Mesothelial cell of epicardium (in vitro differentiated cells): ENCODE data around the gene SH3RF3. TPM values are rescaled to one million over a fixed set of nuclear protein-coding genes. Genes with fewer than 3 reads are reported as not detected.
A peak's percentile ranks its signal among the peaks of the same experiment; 100 is the strongest.

Experiments used
- DNase-seq, 2 experiments: peaks; one replicate each; pipeline ENCODE4 v3.0.0; 2021; ENCODE audit warnings: low spot score in 2 of 2; ENCODE audit not compliant: unreplicated experiment in 2 of 2
- H3K27ac Mint-ChIP-seq: 2 replicates; pipeline ENCODE4 v1.8.0; 2021; ENCODE audit warnings: mixed read lengths
- H3K27me3 Mint-ChIP-seq: 2 replicates; pipeline ENCODE4 v1.8.0; 2021; ENCODE audit warnings: low read depth, mixed read lengths
- H3K36me3 Mint-ChIP-seq: 2 replicates; pipeline ENCODE4 v1.8.0; 2021; ENCODE audit warnings: mixed read lengths
- H3K4me1 Mint-ChIP-seq: 2 replicates; pipeline ENCODE4 v1.8.0; 2021; ENCODE audit warnings: mixed read lengths
- H3K4me3 Mint-ChIP-seq: 2 replicates; pipeline ENCODE4 v1.8.0; 2021; ENCODE audit warnings: mild to moderate bottlenecking, moderate library complexity, mixed read lengths
- H3K9me3 Mint-ChIP-seq: 2 replicates; pipeline ENCODE4 v1.8.0; 2021; ENCODE audit warnings: mixed read lengths
- total RNA-seq: library from RNA; stranded (reverse); gene quantifications from 3 replicates; pipeline ENCODE4 v1.2.1, GENCODE V29; 2021
- TF ChIP-seq, protein P1 (sequence below): fragments of 200-600 bp; sonication (generic); IDR thresholded peaks from one replicate; pipeline ENCODE4 v1.5.0; 2021; ENCODE audit warnings: antibody characterized with exemption; ENCODE audit not compliant: unreplicated experiment

The SH3RF3 gene
- total RNA-seq, result 2.5 to 2.8 TPM (median 2.7 TPM) in 3 replicates

DNA sequence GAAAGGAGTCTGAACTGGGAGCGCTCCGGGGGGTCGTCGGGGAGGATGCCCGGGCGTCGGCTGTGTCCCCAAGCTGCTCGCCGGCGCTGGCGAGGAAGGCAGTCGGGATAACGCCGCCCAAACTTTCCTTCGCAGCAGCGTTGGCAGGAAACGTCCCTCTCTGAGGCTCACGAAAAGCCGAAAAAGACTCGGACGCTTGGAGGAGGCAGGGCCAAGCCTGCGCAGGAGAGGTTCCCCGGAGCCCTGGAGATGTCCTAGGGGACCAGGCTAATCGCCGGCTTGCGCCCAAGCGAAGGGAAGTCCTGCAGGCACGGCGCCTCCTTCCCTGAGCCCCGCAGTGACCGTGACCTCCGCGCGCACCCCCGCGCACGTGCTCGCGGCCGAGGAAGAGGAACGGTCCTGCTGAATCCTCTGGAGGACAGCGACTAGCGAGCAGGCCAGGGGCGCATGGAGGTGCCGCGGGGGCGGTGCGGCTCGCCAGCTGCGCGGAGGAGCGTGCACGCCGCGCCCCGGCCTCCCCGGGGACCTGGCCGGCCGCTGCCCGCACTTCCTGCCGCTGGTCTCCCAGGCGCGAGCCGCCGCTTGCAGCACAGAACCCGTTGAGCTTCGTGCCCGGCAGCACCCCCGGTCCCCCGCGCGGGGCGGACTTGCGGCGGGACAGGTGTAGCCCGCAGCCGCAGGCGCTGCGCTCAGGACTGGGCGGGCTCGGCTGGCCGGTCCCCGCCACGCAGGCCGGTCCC lies at the start of gene SH3RF3:
Gene SH3RF3, plus strand, starts transcription at position 590 of the 740 bp plus-strand sequence.
- Mint-ChIP-seq H3K4me1 (peaks cover 4% of the 10 kb centered on the region), H3K27me3 (peaks cover 64% of the 10 kb centered on the region), H3K4me3 (peak within 1 kb of the TSS; percentile 73), H3K36me3 (no peaks in the 10 kb centered on the region), H3K9me3 (no peaks in the 10 kb centered on the region), H3K27ac (no peak within 1 kb of the TSS)
- TF ChIP-seq, protein P1, sequence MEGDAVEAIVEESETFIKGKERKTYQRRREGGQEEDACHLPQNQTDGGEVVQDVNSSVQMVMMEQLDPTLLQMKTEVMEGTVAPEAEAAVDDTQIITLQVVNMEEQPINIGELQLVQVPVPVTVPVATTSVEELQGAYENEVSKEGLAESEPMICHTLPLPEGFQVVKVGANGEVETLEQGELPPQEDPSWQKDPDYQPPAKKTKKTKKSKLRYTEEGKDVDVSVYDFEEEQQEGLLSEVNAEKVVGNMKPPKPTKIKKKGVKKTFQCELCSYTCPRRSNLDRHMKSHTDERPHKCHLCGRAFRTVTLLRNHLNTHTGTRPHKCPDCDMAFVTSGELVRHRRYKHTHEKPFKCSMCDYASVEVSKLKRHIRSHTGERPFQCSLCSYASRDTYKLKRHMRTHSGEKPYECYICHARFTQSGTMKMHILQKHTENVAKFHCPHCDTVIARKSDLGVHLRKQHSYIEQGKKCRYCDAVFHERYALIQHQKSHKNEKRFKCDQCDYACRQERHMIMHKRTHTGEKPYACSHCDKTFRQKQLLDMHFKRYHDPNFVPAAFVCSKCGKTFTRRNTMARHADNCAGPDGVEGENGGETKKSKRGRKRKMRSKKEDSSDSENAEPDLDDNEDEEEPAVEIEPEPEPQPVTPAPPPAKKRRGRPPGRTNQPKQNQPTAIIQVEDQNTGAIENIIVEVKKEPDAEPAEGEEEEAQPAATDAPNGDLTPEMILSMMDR, result peak; percentile 14
- peak in 1 of 2 experiments; percentile 56 for DNase-seq

DNA sequence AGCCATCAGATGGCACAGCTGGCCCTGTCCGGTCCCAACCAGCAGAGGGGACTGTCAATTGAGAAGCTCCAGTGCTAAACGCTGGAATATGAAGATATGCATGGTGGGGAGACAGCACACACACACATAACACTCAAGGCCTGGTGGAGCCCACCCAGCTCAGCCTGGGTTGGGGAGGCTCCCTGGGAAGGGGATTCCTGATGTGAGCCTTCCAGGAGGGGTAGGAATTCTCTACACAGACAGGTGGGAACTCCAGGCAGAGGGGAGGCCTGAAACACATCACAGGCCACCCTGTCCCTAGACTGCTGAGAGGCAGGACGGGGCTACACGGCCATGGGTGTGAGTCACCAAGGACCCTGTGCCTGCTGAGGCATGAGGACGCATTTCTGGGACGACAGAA lies 49.4 kb upstream of the SH3RF3 start:
- H3K9me3 Mint-ChIP-seq, result peaks cover 4% of the 10 kb centered on the region
- H3K27me3 Mint-ChIP-seq, result peaks cover 40% of the 10 kb centered on the region
- no peak for DNase-seq
- TF ChIP-seq, protein P1, result no peak
- H3K27ac Mint-ChIP-seq, result no peak overlapping the region
- no peak overlapping the region for H3K4me3 Mint-ChIP-seq
- no peaks in the 10 kb centered on the region for H3K36me3 Mint-ChIP-seq
- no peaks in the 10 kb centered on the region for H3K4me1 Mint-ChIP-seq

DNA sequence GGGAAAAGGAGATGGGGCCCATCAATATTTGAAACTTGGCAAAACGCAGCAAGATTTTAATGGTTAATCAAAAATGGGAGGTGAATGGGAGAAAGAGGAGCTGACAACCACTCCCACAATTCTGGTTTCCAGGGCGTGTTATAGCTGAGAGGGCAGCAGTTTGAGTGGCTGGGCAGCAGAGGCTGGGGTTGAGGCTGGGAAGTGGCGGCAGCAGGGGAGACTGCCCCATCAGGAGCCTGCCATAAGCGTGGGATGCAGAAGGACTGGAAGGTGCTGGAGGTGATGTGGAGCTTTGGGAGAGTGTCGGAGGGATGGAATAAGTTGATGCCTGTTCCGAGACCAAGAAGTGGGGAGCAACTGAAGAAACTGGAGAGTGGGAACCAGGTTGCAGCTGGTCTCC lies 48.9 kb upstream of the SH3RF3 start:
- DNase-seq, result no peak
- H3K27ac Mint-ChIP-seq, result no peak overlapping the region
- peaks cover 4% of the 10 kb centered on the region for H3K9me3 Mint-ChIP-seq
- TF ChIP-seq, protein P1, result no peak
- H3K36me3 Mint-ChIP-seq, result no peaks in the 10 kb centered on the region
- no peak overlapping the region for H3K4me3 Mint-ChIP-seq
- peaks cover 40% of the 10 kb centered on the region for H3K27me3 Mint-ChIP-seq
- no peaks in the 10 kb centered on the region for H3K4me1 Mint-ChIP-seq

DNA sequence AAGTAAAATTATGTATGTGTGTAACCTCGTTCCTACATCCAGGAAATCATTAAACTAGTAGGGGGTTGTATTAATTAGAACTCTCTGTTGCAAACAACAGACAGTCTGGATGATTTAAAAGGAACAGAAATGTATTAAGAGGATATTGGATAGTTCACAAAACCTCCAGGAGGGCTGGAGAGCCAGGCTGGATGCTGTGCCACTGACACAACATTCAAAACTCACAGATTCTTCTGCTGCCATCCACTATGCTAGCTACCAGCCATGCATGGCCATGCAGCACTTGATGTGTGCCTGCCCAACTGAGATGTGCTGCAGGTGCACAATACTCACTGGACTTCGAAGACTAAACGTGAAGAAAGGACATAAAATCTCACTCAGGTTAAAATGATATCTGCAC lies 48.2 kb upstream of the SH3RF3 start:
- Mint-ChIP-seq H3K4me1 (no peaks in the 10 kb centered on the region), H3K9me3 (peaks cover 4% of the 10 kb centered on the region), H3K36me3 (no peaks in the 10 kb centered on the region), H3K27ac (no peak overlapping the region), H3K27me3 (peaks cover 36% of the 10 kb centered on the region), H3K4me3 (no peak overlapping the region)
- DNase-seq, result no peak
- TF ChIP-seq, protein P1, result no peak

DNA sequence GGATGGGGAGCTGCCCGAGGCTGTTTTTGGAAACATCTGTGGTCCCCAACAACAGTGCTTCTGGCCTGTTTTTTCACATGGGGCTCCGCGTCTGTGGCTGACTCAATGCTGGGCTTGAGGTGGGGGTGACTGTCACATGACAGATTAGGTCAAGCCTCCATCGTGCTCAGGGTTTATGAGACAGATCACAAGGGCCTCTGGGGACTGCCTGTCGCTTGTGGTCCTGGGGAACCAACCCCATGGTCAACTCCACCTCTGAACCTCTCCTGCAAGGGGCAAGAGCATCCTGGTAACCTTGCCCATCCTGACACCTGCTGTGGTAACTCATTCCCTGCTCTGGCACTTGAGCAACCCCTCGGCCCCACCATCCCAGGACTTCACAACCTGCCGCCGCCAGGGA lies 47.6 kb upstream of the SH3RF3 start:
- Mint-ChIP-seq H3K36me3 (no peaks in the 10 kb centered on the region), H3K9me3 (peaks cover 8% of the 10 kb centered on the region), H3K4me1 (no peaks in the 10 kb centered on the region)

More for the DNA sequence above, 47.6 kb upstream of the SH3RF3 start:
- DNase-seq, result no peak
- TF ChIP-seq, protein P1, result no peak
- Mint-ChIP-seq H3K4me3 (no peak overlapping the region), H3K27me3 (peaks cover 34% of the 10 kb centered on the region), H3K27ac (no peak overlapping the region)
